GM04503 (cell line): ENCODE data around the gene CKAP5.

ENCODE experiments used
- DNase-seq: peaks from one replicate; pipeline ENCODE4 v3.0.0-alpha.2; 2012; ENCODE audit warnings: low read depth

Gene CKAP5

DNA sequence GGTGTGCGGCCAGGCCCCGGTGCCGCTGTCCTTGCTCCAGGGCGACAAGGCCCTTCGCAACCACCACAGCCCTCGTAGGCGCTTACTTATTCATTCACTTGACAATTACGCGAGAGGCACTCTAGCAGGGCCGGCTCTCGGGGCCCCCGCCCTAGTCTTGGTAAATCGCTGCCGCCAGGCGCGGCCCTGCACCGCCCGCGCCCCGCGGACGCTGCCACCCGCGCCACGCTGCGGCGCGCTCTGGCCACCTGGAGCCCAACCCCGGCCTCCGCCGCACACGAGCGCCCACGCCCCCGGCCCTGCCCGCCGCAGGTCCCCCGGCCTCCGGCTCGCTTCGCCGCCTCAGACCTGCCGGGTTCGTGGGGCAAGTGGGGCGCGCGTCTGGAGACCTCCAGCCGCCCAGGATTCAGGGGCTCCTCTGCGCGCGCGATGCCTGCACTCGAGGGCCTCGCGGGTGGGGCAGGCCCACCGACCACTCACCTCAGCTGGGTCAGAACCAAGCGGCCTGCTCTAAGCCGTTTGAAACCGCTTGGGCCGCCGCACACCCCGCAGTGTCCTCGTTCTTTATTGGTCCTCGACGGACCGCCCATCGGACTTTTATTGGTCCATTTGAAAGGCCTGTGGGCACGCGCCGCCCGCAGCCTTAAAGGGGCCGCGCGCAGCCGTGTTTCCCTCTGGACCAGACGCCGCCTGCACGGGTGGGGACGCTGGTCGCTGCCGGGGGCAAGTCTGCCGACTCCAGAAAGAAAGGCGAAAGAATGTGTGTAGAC, at the start of gene CKAP5:
TSS of gene CKAP5 (minus strand) at position 541 of the 770 bp plus-strand sequence. CDS start 25,049 bp downstream, outside the sequence.
- peak; percentile 53 for DNase-seq

- DNase-seq = no peak
Measured at GRCh38 chr11:46895821-46896220, 49.7 kb upstream of the CKAP5 start.

DNA sequence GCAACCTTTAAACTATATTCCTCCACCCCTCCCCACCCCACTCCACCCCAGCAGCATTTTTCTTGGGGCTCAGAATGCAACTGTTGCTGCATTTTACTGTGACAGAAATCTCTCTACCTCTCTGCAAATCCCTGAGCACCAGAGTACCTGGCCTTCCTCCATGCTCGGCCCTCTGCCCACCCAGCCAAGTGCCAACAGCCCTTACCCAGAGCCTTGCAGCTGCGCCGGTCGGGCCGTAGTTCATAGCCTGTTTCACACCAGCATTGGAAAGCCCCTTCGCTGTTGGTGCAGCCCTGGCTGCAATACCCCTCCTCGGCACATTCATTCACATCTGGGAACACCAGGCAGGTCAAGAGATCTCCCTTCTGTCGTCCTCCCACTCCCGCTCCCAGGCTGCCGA, 48.9 kb upstream of the CKAP5 start:
- DNase-seq = no peak

DNA sequence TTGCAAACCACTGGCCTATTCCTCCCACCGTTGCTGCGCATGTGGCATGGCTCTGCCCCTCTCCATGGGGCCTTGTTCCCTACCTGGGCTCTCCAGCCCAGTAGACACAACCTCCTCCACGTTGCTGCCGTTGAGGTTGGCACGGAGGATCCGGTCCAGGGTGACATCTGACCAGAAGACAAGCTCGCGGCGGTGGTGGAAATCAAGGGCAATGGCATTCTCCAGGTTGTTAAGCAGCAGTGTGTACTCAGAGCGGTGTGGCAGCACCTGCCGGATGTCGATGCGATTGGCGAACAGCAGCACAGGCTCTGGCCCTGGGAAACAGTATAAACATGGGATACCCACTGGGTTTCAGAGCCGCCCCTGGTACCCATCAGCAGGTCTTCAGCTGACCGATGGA, 48.4 kb upstream of the CKAP5 start:
- no peak for DNase-seq

DNA sequence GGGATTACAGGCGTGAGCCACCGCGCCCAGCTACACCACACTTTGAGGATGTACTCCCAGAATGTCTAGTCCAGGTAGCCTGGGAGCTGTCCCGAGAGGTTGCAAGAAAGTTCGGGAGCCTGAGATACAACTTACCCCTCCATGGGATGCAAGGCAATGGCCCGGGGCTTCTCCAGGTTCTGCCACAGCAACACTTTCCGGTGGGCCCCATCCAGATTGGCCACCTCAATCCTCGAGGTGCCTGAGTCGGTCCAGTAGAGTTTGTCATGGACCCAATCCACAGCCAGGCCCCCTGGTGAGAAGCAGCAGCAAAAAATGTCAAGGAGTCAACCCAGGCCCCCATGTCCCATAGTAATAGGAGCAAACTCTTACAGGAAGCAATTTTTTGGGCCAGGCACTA, 46.8 kb upstream of the CKAP5 start:
- no peak for DNase-seq

GRCh38 chr11:46892109-46892508, 46.0 kb upstream of the CKAP5 start:
- no peak for DNase-seq

- no peak for DNase-seq
Measured at GRCh38 chr11:46890665-46891064, 44.6 kb upstream of the CKAP5 start.

- DNase-seq = no peak
Measured at GRCh38 chr11:46889689-46890475, 43.8 kb upstream of the CKAP5 start.

DNA sequence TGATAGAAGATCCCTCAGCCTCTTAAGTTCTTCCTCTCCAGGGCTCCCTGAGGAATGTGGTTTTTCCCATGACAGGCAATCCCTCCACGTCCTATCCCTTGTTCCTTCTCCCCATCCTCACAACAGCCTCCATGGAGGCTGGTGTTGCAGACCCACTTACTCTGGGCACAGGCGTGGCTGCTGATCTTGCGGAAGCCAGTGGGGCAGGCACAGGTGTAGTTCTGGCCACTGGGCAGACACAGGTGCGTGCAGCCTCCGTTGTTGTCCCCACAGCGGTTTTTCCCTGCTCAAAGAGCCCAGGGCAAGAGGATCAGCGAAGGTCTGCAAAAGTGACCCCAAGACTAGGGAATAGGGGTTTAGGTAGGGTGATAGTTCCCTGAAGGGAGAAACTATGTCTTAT, 43.2 kb upstream of the CKAP5 start:
- DNase-seq = no peak

GRCh38 chr11:46888636-46889035, 42.6 kb upstream of the CKAP5 start:
- no peak for DNase-seq

DNA sequence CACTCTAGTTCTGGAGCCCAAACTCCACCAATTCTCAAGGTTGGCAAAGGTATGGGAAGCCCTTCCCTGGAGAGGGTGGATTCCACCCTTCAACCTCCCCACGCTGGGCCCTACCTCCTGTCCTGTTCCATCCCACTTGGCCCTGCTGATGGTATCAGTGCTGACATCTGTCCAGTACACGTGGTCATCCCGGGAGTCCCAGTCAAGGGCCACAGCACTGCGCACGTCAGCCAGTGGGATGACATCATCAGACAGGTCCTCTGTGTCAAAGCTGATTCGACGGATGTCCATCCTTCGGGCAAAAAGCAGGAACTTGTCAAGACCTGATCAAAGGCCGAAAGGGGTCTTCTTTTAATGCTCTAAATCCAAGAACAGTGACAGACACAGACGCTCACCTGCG, 40.1 kb upstream of the CKAP5 start:
- no peak for DNase-seq

- no peak for DNase-seq
Measured at GRCh38 chr11:46879056-46879585, 33.0 kb upstream of the CKAP5 start.

- no peak for DNase-seq
Measured at GRCh38 chr11:46877580-46877979, 31.5 kb upstream of the CKAP5 start.

- DNase-seq = no peak
Measured at GRCh38 chr11:46876471-46876870, 30.4 kb upstream of the CKAP5 start.

- no peak for DNase-seq
Measured at GRCh38 chr11:46874586-46874985, 28.5 kb upstream of the CKAP5 start.

GRCh38 chr11:46868912-46869311, 22.8 kb upstream of the CKAP5 start:
- no peak for DNase-seq

DNA sequence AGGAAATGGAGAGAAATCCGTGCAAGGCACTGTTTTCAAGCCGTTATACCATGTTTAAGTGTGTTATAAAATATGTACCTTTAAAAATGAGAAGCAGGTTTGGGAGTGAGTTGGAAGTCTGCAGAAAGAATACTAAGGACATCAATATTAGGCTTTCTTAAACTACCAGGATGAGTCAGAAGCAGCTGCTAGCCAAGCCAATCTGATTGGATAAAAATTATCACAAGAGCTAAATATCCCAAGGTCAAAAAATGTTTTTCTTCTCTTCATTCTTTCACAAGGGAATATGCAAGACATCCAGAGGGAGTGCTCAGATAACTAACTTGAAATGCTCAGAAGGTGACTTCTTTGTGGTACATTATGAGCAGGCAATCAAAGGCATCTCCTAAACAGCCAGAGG, 19.3 kb upstream of the CKAP5 start:
- peak; percentile 38 for DNase-seq

- no peak for DNase-seq
Measured at GRCh38 chr11:46860218-46860617, 14.1 kb upstream of the CKAP5 start.

DNA sequence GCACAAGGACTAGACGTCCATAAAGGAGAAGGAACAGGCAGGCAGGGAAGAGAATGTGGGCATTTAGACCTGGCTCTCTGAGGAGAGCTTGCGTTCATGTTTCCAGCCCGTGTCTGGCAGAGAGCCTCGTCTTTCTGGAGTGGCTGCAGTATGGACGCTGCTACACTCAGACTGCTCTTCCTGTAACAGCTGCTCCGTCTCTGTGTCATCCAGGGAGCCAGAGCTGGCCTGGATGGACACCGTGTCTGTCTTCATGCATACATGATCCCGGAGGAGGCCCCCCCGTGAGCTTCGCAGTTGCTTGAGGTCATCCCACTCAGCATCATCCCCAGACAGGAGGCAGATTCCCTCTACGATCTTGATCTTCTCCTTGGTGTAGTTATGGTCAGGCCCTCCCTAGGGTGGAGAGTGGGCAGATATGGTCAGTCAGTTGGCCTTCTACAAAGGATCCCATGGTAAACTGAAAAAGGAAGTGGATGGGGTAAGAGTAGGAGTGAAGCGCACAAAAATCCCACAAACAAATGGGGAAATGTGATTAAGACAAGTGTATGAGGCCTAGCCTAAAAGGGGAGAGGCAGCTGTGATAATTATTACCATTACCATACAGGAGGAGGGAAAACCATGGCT, 13.0 kb upstream of the CKAP5 start:
- DNase-seq = no peak

DNA sequence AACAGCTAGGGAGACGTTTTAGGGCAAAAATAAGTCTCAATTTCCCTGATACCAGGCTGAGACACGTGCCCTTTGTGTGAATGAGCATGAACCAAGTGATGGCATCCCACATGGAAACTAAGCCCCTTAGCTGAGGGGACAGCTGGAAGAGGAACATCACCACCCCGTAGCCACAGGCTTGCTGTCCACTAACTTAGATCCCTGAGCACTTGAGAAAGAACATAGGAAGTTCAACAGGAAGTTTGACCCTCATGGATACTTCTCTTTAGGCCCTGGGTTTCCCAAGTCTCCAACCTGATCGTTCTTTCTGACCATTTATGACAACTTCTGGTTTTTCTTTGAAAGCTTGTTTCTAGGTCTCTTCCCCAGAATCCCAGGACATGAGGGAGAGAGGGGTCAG, 11.6 kb upstream of the CKAP5 start:
- no peak for DNase-seq

DNA sequence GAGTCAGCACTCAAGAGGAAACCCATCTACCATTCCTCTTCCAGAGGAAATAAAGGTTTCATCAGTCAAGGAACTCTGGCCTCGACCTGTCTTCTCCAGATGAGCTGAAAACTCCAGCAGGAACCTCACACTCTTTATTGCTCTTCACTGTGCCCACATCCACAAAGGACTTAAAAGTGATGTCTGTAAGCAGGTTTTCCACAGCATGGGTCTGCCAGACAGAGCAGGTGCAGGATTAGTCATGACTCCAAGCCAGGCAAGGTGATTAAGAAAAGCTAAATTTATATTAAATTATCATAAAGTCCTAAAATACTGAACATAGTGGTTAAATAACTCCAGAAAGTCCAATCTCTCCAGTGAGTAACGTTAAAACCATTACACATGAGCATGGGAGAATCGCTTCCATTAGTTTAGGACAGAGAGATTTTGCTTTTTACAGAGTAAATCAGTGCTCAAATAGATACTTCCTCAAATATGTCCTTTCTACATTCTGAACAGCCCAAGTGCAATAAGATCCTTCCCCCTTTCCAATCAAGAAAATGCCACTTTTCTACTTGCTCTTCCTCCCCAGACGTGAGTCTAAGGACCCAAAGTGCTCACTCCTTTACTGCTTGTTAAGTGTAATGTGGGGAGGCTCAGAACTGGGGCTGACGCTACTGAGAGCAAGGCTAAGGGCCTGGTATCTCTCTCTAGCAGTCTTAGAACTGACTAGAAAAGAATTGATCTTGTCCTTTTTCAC, 10.7 kb upstream of the CKAP5 start:
- DNase-seq = no peak

DNA sequence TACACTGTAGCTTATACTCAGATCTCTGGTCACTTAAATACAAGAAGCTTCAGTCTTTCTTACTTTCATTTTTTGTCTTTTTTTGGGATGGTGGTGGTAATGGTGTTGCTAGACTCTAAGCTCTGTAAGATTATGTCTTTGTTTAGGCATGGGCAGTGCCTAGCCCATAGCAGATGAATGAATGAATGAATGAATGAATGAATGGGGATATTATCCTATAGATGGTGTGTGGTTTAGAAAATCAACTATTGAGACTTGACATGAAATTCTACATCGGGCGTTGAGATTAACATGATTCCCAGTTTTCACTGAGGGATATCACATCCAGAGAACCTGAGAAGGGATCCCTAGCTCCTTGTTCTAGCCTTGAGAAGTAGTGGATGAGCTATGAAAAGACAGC, 9.8 kb upstream of the CKAP5 start:
- DNase-seq = no peak
